ENCODE measurements around the gene MARCKSL1.

GRCh38 chr1:32361308-32361673, 25.3 kb upstream of the MARCKSL1 start:
- TF ChIP-seq CTCF (optimal IDR thresholded peaks at IDR 0.05 in 1 of 3, IDR thresholded peaks at IDR 0.05 in 1 of 3, conservative IDR thresholded peaks at IDR 0.05 in 1 of 3; ENCODE audit: extremely low read depth in 1 of 3, insufficient read depth in 2 of 3, low read length in 3 of 3) (no peak), EZH2 (IDR thresholded peaks at IDR 0.05; ENCODE audit: low read length) (no peak)
